HEK293 (cell line): ENCODE measurements around the gene IFI44L.

ENCODE experiments used
- TF ChIP-seq, protein P1 (sequence below): fragments of 450-650 bp; formaldehyde crosslinking; IDR thresholded peaks from 2 replicates; pipeline ENCODE4 v1.5.1; 2016; ENCODE audit warnings: missing biosample characterization, missing genetic modification characterization
- TF ChIP-seq, protein P2 (sequence below): fragments of 450-650 bp; formaldehyde crosslinking; IDR thresholded peaks from 2 replicates; pipeline ENCODE4 v1.5.1; 2016; ENCODE audit warnings: missing biosample characterization, missing genetic modification characterization

DNA sequence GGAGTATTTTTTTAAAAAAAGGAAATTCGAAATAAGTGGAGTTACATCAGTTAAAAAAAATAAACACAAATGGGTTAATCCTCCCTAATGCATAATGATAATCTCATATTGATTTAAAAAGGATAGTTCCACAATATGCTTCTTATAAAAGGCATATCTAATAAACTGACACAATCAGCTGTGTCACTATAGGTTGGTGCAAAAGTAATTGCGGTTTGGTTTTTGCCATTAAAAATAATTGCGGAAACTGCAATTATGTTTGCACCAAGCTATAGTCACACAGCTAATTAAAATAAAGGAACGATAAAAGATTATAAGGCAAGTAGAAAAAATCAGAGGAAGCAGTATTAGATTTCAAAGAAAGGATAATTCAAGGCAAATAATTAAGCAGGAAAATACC is 21.0 kb upstream of the IFI44L start:
- TF ChIP-seq, protein P1, sequence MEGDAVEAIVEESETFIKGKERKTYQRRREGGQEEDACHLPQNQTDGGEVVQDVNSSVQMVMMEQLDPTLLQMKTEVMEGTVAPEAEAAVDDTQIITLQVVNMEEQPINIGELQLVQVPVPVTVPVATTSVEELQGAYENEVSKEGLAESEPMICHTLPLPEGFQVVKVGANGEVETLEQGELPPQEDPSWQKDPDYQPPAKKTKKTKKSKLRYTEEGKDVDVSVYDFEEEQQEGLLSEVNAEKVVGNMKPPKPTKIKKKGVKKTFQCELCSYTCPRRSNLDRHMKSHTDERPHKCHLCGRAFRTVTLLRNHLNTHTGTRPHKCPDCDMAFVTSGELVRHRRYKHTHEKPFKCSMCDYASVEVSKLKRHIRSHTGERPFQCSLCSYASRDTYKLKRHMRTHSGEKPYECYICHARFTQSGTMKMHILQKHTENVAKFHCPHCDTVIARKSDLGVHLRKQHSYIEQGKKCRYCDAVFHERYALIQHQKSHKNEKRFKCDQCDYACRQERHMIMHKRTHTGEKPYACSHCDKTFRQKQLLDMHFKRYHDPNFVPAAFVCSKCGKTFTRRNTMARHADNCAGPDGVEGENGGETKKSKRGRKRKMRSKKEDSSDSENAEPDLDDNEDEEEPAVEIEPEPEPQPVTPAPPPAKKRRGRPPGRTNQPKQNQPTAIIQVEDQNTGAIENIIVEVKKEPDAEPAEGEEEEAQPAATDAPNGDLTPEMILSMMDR (tag by site-specific recombination) = no peak
- TF ChIP-seq, protein P2, sequence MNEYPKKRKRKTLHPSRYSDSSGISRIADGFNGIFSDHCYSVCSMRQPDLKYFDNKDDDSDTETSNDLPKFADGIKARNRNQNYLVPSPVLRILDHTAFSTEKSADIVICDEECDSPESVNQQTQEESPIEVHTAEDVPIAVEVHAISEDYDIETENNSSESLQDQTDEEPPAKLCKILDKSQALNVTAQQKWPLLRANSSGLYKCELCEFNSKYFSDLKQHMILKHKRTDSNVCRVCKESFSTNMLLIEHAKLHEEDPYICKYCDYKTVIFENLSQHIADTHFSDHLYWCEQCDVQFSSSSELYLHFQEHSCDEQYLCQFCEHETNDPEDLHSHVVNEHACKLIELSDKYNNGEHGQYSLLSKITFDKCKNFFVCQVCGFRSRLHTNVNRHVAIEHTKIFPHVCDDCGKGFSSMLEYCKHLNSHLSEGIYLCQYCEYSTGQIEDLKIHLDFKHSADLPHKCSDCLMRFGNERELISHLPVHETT = no peak
